GM19035 (cell line): ENCODE data around the gene PCDHAC1.
"Not testable (repeated sequence)": the region's sequence is repeated elsewhere in the genome, so short reads cannot be mapped to it uniquely, and the experiment has no call there.

Experiments used
- ATAC-seq: cut with Tn5 transposase; IDR thresholded peaks from one replicate; pipeline ENCODE4 v1.9.1; 2021; ENCODE audit not compliant: unreplicated experiment

Gene PCDHAC1

GRCh38 chr5:140925806-140926442 lies at the start of gene PCDHAC1:
PCDHAC1 (plus strand) TSS chr5:140926299; CDS start chr5:140926893, 594 bp downstream.
- ATAC-seq: no peak

- ATAC-seq: not testable (repeated sequence)
Measured at GRCh38 chr5:140876541-140877261, 49.4 kb upstream of the PCDHAC1 start.

GRCh38 chr5:140877262-140877581 lies 48.9 kb upstream of the PCDHAC1 start:
- no peak for ATAC-seq

GRCh38 chr5:140881889-140882590 lies 44.1 kb upstream of the PCDHAC1 start, which contains the start of gene PCDHA13:
PCDHA13 (plus strand) TSS chr5:140882124; CDS start chr5:140882269, 145 bp downstream.
- no peak for ATAC-seq

GRCh38 chr5:140882591-140882899 lies 43.6 kb upstream of the PCDHAC1 start:
- no peak for ATAC-seq

GRCh38 chr5:140883373-140883772 lies 42.7 kb upstream of the PCDHAC1 start:
- ATAC-seq: no peak

- no peak for ATAC-seq
Measured at GRCh38 chr5:140883927-140884697, 42.0 kb upstream of the PCDHAC1 start.

GRCh38 chr5:140916325-140916724 lies 9.8 kb upstream of the PCDHAC1 start:
- ATAC-seq: no peak

- no peak for ATAC-seq
Measured at GRCh38 chr5:140923601-140924000, 2.5 kb upstream of the PCDHAC1 start.

GRCh38 chr5:140926443-140927227 lies 536 bp downstream of the PCDHAC1 start:
- ATAC-seq: no peak

- ATAC-seq: no peak
Measured at GRCh38 chr5:140927228-140927573, 1.1 kb downstream of the PCDHAC1 start.

GRCh38 chr5:140934964-140935606 lies 9.0 kb downstream of the PCDHAC1 start:
- ATAC-seq: no peak

GRCh38 chr5:140946578-140946977 lies 20.5 kb downstream of the PCDHAC1 start:
- no peak for ATAC-seq

- no peak for ATAC-seq
Measured at GRCh38 chr5:140951636-140952035, 25.5 kb downstream of the PCDHAC1 start.

- no peak for ATAC-seq
Measured at GRCh38 chr5:140953234-140953633, 27.1 kb downstream of the PCDHAC1 start.

GRCh38 chr5:140962190-140962589 lies 36.1 kb downstream of the PCDHAC1 start:
- no peak for ATAC-seq

GRCh38 chr5:140964356-140964755 lies 38.3 kb downstream of the PCDHAC1 start:
- no peak for ATAC-seq

GRCh38 chr5:140965905-140966292 lies 39.8 kb downstream of the PCDHAC1 start:
- ATAC-seq: no peak

GRCh38 chr5:140966293-140967225 lies 40.5 kb downstream of the PCDHAC1 start, which contains the start of gene PCDHAC2:
PCDHAC2 (plus strand) TSS chr5:140966476; CDS start chr5:140966767, 291 bp downstream.
- no peak for ATAC-seq
